DOHH2 (cell line): ENCODE measurements around the gene KIRREL2.

Source experiments
- H3F3A ChIP-seq: fragments of 200-600 bp; sonication (generic), shearing (Covaris generic); 2 replicates; pipeline ENCODE4 v1.6.0; 2016; ENCODE audit warnings: antibody characterized with exemption, mild to moderate bottlenecking; ENCODE audit not compliant: control insufficient read depth, insufficient read depth
- H3K27ac ChIP-seq: fragments of 200-600 bp; sonication (generic); 2 replicates; pipeline ENCODE4 v1.5.1; 2014; ENCODE audit warnings: low read depth, mild to moderate bottlenecking, low read length, moderate library complexity
- H3K27me3 ChIP-seq: fragments of 200-600 bp; sonication (generic); 2 replicates; pipeline ENCODE4 v1.6.1; 2014; ENCODE audit warnings: mild to moderate bottlenecking, low read length, mixed read lengths; ENCODE audit not compliant: control insufficient read depth
- H3K36me3 ChIP-seq: fragments of 200-600 bp; sonication (generic); 2 replicates; pipeline ENCODE4 v1.6.1; 2014; ENCODE audit warnings: mild to moderate bottlenecking, low read length, moderate library complexity, mixed read lengths; ENCODE audit not compliant: control insufficient read depth
- H3K4me1 ChIP-seq: fragments of 200-600 bp; sonication (generic); 2 replicates; pipeline ENCODE4 v1.6.1; 2014; ENCODE audit warnings: mild to moderate bottlenecking, low read length, mixed read lengths; ENCODE audit not compliant: control insufficient read depth
- H3K4me2 ChIP-seq: fragments of 200-600 bp; sonication (generic); 2 replicates; pipeline ENCODE4 v1.6.0; 2014; ENCODE audit warnings: mild to moderate bottlenecking, low read length, moderate library complexity
- H3K4me3 ChIP-seq: fragments of 200-600 bp; sonication (generic); 2 replicates; pipeline ENCODE4 v1.5.1; 2014; ENCODE audit warnings: mild to moderate bottlenecking, low read length, mixed read lengths
- H3K79me2 ChIP-seq: fragments of 200-600 bp; sonication (generic); 2 replicates; pipeline ENCODE4 v1.6.1; 2014; ENCODE audit warnings: mild to moderate bottlenecking, low read length, mixed read lengths; ENCODE audit not compliant: control insufficient read depth
- H3K9me2 ChIP-seq: fragments of 200-600 bp; sonication (generic); replicated peaks from 2 replicates; pipeline ENCODE4 v1.6.1; 2014; ENCODE audit warnings: mild to moderate bottlenecking, low read length, mixed read lengths; ENCODE audit not compliant: control insufficient read depth
- H3K9me3 ChIP-seq: fragments of 200-600 bp; sonication (generic); 2 replicates; pipeline ENCODE4 v1.6.1; 2014; ENCODE audit warnings: antibody characterized with exemption, low read length, mixed read lengths; ENCODE audit not compliant: control insufficient read depth, insufficient read depth
- H4K20me1 ChIP-seq: fragments of 200-600 bp; sonication (generic); 2 replicates; pipeline ENCODE4 v1.6.0; 2014; ENCODE audit warnings: low read depth, mild to moderate bottlenecking, antibody characterized with exemption, low read length, moderate library complexity; ENCODE audit not compliant: control insufficient read depth, insufficient read depth
- EZH2phosphoT487 ChIP-seq: fragments of 200-600 bp; sonication (generic); IDR thresholded peaks from 2 replicates; pipeline ENCODE4 v1.6.1; 2017; ENCODE audit warnings: borderline replicate concordance, mild to moderate bottlenecking, antibody characterized with exemption, low read length, moderate library complexity, mixed read lengths
- TF ChIP-seq, protein P1 (sequence below): fragments of 200-600 bp; sonication (generic); IDR thresholded peaks from one replicate; pipeline ENCODE4 v1.5.1; 2014; ENCODE audit warnings: antibody characterized with exemption, mild to moderate bottlenecking, low read depth, low read length; ENCODE audit not compliant: poor library complexity, severe bottlenecking

KIRREL2 gene

DNA sequence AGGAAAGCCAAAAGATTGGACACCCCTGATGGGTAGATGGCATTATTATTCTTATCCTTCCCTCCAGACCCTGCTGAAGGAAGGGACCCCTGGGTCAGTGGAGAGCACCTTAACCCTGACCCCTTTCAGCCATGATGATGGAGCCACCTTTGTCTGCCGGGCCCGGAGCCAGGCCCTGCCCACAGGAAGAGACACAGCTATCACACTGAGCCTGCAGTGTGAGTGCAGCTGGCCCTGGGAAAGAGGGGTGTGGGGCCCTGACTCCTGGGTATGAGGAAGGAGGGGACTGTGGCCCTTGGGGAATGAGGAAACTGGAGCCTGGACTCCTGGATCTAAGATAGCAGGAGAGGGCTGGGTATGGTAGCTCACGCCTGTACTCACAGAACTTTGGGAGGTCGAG is 2.7 kb downstream of the KIRREL2 start:
- Histone ChIP-seq H3K79me2 (no peaks in the 10 kb centered on the region), H3F3A (no peaks in the 10 kb centered on the region), H3K4me3 (no peak overlapping the region), H3K9me3 (no peaks in the 10 kb centered on the region), H4K20me1 (no peaks in the 10 kb centered on the region), H3K4me2 (no peak overlapping the region), H3K27ac (no peak overlapping the region), H3K4me1 (peaks cover 20% of the 10 kb centered on the region), H3K36me3 (no peaks in the 10 kb centered on the region), H3K9me2 (no peaks in the 10 kb centered on the region), H3K27me3 (peaks cover 11% of the 10 kb centered on the region)
- TF ChIP-seq, protein P1, sequence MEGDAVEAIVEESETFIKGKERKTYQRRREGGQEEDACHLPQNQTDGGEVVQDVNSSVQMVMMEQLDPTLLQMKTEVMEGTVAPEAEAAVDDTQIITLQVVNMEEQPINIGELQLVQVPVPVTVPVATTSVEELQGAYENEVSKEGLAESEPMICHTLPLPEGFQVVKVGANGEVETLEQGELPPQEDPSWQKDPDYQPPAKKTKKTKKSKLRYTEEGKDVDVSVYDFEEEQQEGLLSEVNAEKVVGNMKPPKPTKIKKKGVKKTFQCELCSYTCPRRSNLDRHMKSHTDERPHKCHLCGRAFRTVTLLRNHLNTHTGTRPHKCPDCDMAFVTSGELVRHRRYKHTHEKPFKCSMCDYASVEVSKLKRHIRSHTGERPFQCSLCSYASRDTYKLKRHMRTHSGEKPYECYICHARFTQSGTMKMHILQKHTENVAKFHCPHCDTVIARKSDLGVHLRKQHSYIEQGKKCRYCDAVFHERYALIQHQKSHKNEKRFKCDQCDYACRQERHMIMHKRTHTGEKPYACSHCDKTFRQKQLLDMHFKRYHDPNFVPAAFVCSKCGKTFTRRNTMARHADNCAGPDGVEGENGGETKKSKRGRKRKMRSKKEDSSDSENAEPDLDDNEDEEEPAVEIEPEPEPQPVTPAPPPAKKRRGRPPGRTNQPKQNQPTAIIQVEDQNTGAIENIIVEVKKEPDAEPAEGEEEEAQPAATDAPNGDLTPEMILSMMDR, result no peak
- TF ChIP-seq EZH2phosphoT487, result no peak

DNA sequence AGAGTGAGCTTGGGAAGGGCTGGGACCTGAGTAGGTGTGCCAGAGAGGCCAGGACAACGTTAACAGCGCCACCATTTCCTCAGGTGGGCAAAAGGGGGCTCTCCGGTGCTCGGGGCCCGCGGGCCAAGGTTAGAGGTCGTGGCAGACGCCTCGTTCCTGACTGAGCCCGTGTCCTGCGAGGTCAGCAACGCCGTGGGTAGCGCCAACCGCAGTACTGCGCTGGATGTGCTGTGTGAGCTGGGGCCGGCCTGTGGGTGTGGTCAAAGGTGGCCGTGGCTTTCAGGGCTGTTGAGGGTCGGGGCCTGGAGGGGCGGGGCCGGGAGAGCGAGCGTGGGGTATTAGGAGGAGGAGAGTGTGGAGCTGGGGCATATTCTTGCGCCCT is 3.7 kb downstream of the KIRREL2 start:
- no peak overlapping the region for H3K4me3 ChIP-seq
- no peaks in the 10 kb centered on the region for H4K20me1 ChIP-seq
- H3K36me3 ChIP-seq, result no peaks in the 10 kb centered on the region
- H3F3A ChIP-seq, result no peaks in the 10 kb centered on the region
- TF ChIP-seq EZH2phosphoT487, result no peak
- TF ChIP-seq, protein P1, result no peak
- H3K27me3 ChIP-seq, result peaks cover 7% of the 10 kb centered on the region
- H3K4me2 ChIP-seq, result no peak overlapping the region
- peaks cover 20% of the 10 kb centered on the region for H3K4me1 ChIP-seq
- no peaks in the 10 kb centered on the region for H3K79me2 ChIP-seq
- no peak overlapping the region for H3K27ac ChIP-seq
- no peaks in the 10 kb centered on the region for H3K9me2 ChIP-seq
- H3K9me3 ChIP-seq, result no peaks in the 10 kb centered on the region

DNA sequence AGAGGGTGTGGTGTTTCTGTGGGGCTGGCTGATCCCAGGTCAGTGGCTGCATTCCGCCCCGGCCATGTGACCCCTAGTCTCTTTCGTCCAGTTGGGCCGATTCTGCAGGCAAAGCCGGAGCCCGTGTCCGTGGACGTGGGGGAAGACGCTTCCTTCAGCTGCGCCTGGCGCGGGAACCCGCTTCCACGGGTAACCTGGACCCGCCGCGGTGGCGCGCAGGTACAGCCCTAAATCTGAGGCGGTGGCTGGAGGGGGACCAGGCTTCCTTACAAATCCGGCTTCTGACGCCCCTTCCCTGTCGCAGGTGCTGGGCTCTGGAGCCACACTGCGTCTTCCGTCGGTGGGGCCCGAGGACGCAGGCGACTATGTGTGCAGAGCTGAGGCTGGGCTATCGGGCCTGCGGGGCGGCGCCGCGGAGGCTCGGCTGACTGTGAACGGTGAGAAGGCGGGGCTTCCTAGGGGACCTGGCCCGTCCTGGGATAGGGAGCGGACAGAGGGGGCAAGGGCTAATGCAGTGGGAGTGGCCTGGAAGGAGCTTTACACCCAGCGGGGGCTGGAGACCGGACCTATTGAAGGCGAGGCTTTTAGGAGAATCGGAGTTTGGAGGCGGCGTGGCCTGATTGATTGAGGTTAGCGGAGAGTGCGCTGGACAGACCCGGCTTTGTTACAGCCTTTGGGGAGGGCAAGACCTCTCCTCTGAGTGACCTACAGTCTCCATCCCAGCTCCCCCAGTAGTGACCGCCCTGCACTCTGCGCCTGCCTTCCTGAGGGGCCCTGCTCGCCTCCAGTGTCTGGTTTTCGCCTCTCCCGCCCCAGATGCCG is 4.3 kb downstream of the KIRREL2 start:
- Histone ChIP-seq H3K4me1 (peaks cover 15% of the 10 kb centered on the region), H3K36me3 (no peaks in the 10 kb centered on the region), H3K4me3 (no peak overlapping the region), H3K79me2 (no peaks in the 10 kb centered on the region), H3K9me2 (no peaks in the 10 kb centered on the region), H3K4me2 (no peak overlapping the region), H3K27ac (no peak overlapping the region), H3K27me3 (peaks cover 2% of the 10 kb centered on the region), H3F3A (no peaks in the 10 kb centered on the region), H4K20me1 (no peaks in the 10 kb centered on the region), H3K9me3 (no peaks in the 10 kb centered on the region)
- TF ChIP-seq EZH2phosphoT487, result no peak
- TF ChIP-seq, protein P1, result no peak
